CD4-positive, alpha-beta T cell treated with Interleukin-4 for 4 hours (primary cell): ENCODE data around the gene NADK.

Source experiments
- DNase-seq: peaks from one replicate; pipeline ENCODE4 v3.0.0-alpha.2; 2020

The NADK gene

GRCh38 chr1:1777950-1778662, at the start of gene NADK:
TSS of gene NADK (minus strand) at chr1:1778470. CDS start at chr1:1765406, 13,064 bp downstream.
- DNase-seq = peak; percentile 54

GRCh38 chr1:1827089-1827848, 49.0 kb upstream of the NADK start:
- no peak for DNase-seq

GRCh38 chr1:1826356-1827088, 48.3 kb upstream of the NADK start:
- no peak for DNase-seq

- no peak for DNase-seq
Measured at GRCh38 chr1:1825217-1825616, 46.9 kb upstream of the NADK start.

- DNase-seq = no peak
Measured at GRCh38 chr1:1819762-1820161, 41.5 kb upstream of the NADK start.

- DNase-seq = no peak
Measured at GRCh38 chr1:1817221-1817620, 39.0 kb upstream of the NADK start.

GRCh38 chr1:1815606-1816281, 37.5 kb upstream of the NADK start:
- no peak for DNase-seq

GRCh38 chr1:1809489-1809888, 31.2 kb upstream of the NADK start:
- DNase-seq = no peak

GRCh38 chr1:1808206-1808605, 29.9 kb upstream of the NADK start:
- no peak for DNase-seq

- DNase-seq = no peak
Measured at GRCh38 chr1:1806890-1807289, 28.6 kb upstream of the NADK start.

- DNase-seq = no peak
Measured at GRCh38 chr1:1804301-1804700, 26.0 kb upstream of the NADK start.

- DNase-seq = no peak
Measured at GRCh38 chr1:1802871-1803270, 24.6 kb upstream of the NADK start.

GRCh38 chr1:1799716-1800115, 21.4 kb upstream of the NADK start:
- DNase-seq = no peak

- DNase-seq = no peak
Measured at GRCh38 chr1:1797731-1798341, 19.6 kb upstream of the NADK start.

GRCh38 chr1:1796466-1796865, 18.2 kb upstream of the NADK start:
- no peak for DNase-seq

GRCh38 chr1:1794999-1795398, 16.7 kb upstream of the NADK start:
- DNase-seq = no peak

GRCh38 chr1:1793481-1794244, 15.4 kb upstream of the NADK start:
- no peak for DNase-seq

GRCh38 chr1:1788646-1789431, 10.6 kb upstream of the NADK start:
- DNase-seq = no peak

GRCh38 chr1:1788136-1788535, 9.9 kb upstream of the NADK start:
- DNase-seq = no peak

GRCh38 chr1:1786836-1787605, 8.8 kb upstream of the NADK start:
- no peak for DNase-seq
